ENCODE data around the gene RNF169.

- TF ChIP-seq CTCF (IDR thresholded peaks at IDR 0.05) (no peak), EP300 (IDR thresholded peaks at IDR 0.05) (no peak), POLR2A (IDR thresholded peaks at IDR 0.05) (no peak)
Observed at GRCh38 chr11:74784726-74785125, 36.1 kb downstream of the RNF169 start.

Measured in ovary (tissue), 3 donors.